Nephron (organoid): ENCODE measurements around the gene GPX2.

ENCODE experiments used
- H3K27ac Mint-ChIP-seq, 3 experiments: 2 replicates each; pipeline ENCODE4 v1.8.0; 2020; ENCODE audit warnings: mixed read lengths in 3 of 3, mild to moderate bottlenecking in 2 of 3, moderate library complexity in 1 of 3
- H3K27me3 Mint-ChIP-seq: 2 replicates; pipeline ENCODE4 v1.8.0; 2021; ENCODE audit warnings: low read depth, mild to moderate bottlenecking, moderate library complexity, mixed read lengths
- H3K36me3 Mint-ChIP-seq: 2 replicates; pipeline ENCODE4 v1.8.0; 2020; ENCODE audit warnings: low read depth, mixed read lengths
- H3K4me1 Mint-ChIP-seq: 2 replicates; pipeline ENCODE4 v1.8.0; 2020; ENCODE audit warnings: mixed read lengths
- H3K4me3 Mint-ChIP-seq, 3 experiments: 2 replicates each; pipeline ENCODE4 v1.8.0; 2020; ENCODE audit warnings: mild to moderate bottlenecking in 3 of 3, mixed read lengths in 3 of 3, moderate library complexity in 2 of 3
- H3K9me3 Mint-ChIP-seq: 2 replicates; pipeline ENCODE4 v1.8.0; 2020; ENCODE audit warnings: mixed read lengths
- TF ChIP-seq, protein P1 (sequence below), 3 experiments: fragments of 200-600 bp; sonication (generic); IDR thresholded peaks; one replicate each; pipeline ENCODE4 v1.5.0; 2021; ENCODE audit warnings: antibody characterized with exemption in 3 of 3; ENCODE audit not compliant: unreplicated experiment in 3 of 3

The GPX2 gene

GRCh38 chr14:64947710-64948611 is 5.4 kb upstream of the GPX2 start:
- Mint-ChIP-seq H3K9me3 (no peaks in the 10 kb centered on the region), H3K4me3 (no peak overlapping the region), H3K27me3 (no peaks in the 10 kb centered on the region), H3K4me1 (peaks cover 8% of the 10 kb centered on the region), H3K36me3 (peaks cover 46% of the 10 kb centered on the region), H3K27ac (no peak overlapping the region)
- TF ChIP-seq, protein P1, sequence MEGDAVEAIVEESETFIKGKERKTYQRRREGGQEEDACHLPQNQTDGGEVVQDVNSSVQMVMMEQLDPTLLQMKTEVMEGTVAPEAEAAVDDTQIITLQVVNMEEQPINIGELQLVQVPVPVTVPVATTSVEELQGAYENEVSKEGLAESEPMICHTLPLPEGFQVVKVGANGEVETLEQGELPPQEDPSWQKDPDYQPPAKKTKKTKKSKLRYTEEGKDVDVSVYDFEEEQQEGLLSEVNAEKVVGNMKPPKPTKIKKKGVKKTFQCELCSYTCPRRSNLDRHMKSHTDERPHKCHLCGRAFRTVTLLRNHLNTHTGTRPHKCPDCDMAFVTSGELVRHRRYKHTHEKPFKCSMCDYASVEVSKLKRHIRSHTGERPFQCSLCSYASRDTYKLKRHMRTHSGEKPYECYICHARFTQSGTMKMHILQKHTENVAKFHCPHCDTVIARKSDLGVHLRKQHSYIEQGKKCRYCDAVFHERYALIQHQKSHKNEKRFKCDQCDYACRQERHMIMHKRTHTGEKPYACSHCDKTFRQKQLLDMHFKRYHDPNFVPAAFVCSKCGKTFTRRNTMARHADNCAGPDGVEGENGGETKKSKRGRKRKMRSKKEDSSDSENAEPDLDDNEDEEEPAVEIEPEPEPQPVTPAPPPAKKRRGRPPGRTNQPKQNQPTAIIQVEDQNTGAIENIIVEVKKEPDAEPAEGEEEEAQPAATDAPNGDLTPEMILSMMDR (IDR thresholded peaks at IDR 0.05; ENCODE audit: unreplicated experiment in 3 of 3), result no peak

GRCh38 chr14:64946310-64947045 is 3.9 kb upstream of the GPX2 start:
- H3K4me1 Mint-ChIP-seq, result peaks cover 8% of the 10 kb centered on the region
- H3K27me3 Mint-ChIP-seq, result no peaks in the 10 kb centered on the region
- TF ChIP-seq, protein P1 (IDR thresholded peaks at IDR 0.05; ENCODE audit: unreplicated experiment in 3 of 3), result no peak
- H3K27ac Mint-ChIP-seq, result no peak overlapping the region
- H3K4me3 Mint-ChIP-seq, result no peak overlapping the region
- H3K36me3 Mint-ChIP-seq, result peaks cover 49% of the 10 kb centered on the region
- H3K9me3 Mint-ChIP-seq, result no peaks in the 10 kb centered on the region

GRCh38 chr14:64945431-64946178 is 3.1 kb upstream of the GPX2 start:
- TF ChIP-seq, protein P1 (IDR thresholded peaks at IDR 0.05; ENCODE audit: unreplicated experiment in 3 of 3), result no peak
- Mint-ChIP-seq H3K36me3 (peaks cover 44% of the 10 kb centered on the region), H3K4me3 (no peak overlapping the region), H3K4me1 (peaks cover 8% of the 10 kb centered on the region), H3K27me3 (no peaks in the 10 kb centered on the region), H3K27ac (no peak overlapping the region), H3K9me3 (no peaks in the 10 kb centered on the region)

DNA sequence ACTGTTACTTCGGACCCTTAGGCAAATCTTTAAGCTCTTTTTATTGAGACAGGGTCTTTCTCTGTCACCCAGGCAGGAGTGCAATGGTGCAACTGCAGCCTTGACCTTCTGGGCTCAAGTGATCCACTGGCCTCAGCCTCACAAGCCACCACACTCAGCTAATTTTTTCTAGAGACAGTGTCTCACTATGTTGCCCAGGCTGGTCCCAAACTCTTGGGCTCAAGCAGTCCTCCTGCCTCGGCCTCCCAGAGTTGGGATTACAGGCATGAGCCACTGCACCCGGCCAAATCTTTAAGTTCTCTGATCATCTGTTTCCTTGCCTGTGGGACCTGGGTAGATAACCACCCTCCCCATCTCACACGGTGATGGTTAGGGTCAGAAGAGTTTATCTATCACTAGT is 2.3 kb upstream of the GPX2 start:
- H3K9me3 Mint-ChIP-seq, result no peaks in the 10 kb centered on the region
- H3K27me3 Mint-ChIP-seq, result no peaks in the 10 kb centered on the region
- peaks cover 47% of the 10 kb centered on the region for H3K36me3 Mint-ChIP-seq

GRCh38 chr14:64944041-64944440 is 1.5 kb upstream of the GPX2 start:
- H3K27ac Mint-ChIP-seq, result no peak overlapping the region
- no peaks in the 10 kb centered on the region for H3K27me3 Mint-ChIP-seq
- H3K4me3 Mint-ChIP-seq, result no peak overlapping the region
- H3K36me3 Mint-ChIP-seq, result peaks cover 44% of the 10 kb centered on the region
- no peaks in the 10 kb centered on the region for H3K9me3 Mint-ChIP-seq
- H3K4me1 Mint-ChIP-seq, result peaks cover 14% of the 10 kb centered on the region
- TF ChIP-seq, protein P1 (IDR thresholded peaks at IDR 0.05; ENCODE audit: unreplicated experiment in 3 of 3), result no peak

More for the DNA sequence above, 2.3 kb upstream of the GPX2 start:
- peaks cover 8% of the 10 kb centered on the region for H3K4me1 Mint-ChIP-seq
- no peak overlapping the region for H3K4me3 Mint-ChIP-seq
- TF ChIP-seq, protein P1 (IDR thresholded peaks at IDR 0.05; ENCODE audit: unreplicated experiment in 3 of 3), result no peak
- H3K27ac Mint-ChIP-seq, result no peak overlapping the region
